ENCODE measurements around the gene PEAK1.

PEAK1 gene

GRCh38 chr15:77064539-77065308 is 355.2 kb downstream of the PEAK1 start:
- no peak for DNase-seq

- DNase-seq = no peak
Measured at GRCh38 chr15:77064063-77064462, 355.8 kb downstream of the PEAK1 start.

GRCh38 chr15:77063249-77063648 is 356.7 kb downstream of the PEAK1 start:
- no peak for DNase-seq

- peak in 4 of 51 donors; percentile 13 to 44 (median 26) for DNase-seq
Measured at GRCh38 chr15:77060546-77060945, 359.4 kb downstream of the PEAK1 start.

GRCh38 chr15:77059786-77060361 is 360.0 kb downstream of the PEAK1 start:
- DNase-seq = peak in 1 of 51 donors; percentile 5

GRCh38 chr15:77058468-77058867 is 361.4 kb downstream of the PEAK1 start:
- no peak for DNase-seq

GRCh38 chr15:77057685-77058084 is 362.2 kb downstream of the PEAK1 start:
- DNase-seq = no peak

GRCh38 chr15:77057072-77057471 is 362.8 kb downstream of the PEAK1 start:
- DNase-seq = no peak

- no peak for DNase-seq
Measured at GRCh38 chr15:77053709-77054108, 366.2 kb downstream of the PEAK1 start.

GRCh38 chr15:77052556-77052955 is 367.3 kb downstream of the PEAK1 start:
- no peak for DNase-seq

Measured in hypothalamus (tissue), 51 donors.